Caco-2 (cell line): Measurements from ENCODE around the gene MET. TPM values are rescaled to one million over a fixed set of nuclear protein-coding genes. Genes with fewer than 3 reads are reported as not detected.

ENCODE experiments used
- BruUV-seq: library from RNA; stranded (reverse); fragments of 400-500 nt; replicated peaks from 2 replicates; lab custom pipeline; 2021; lab: Mats Ljungman, UMichigan
- CTCF ChIA-PET: fragments of 300-600 bp; sonication (Branson Sonifier 250); formaldehyde crosslinking; loops from one replicate; lab custom pipeline; 2022; ENCODE audit warnings: antibody characterized with exemption; lab: Charles Lee
- POLR2A ChIA-PET: fragments of 300-600 bp; sonication (Branson Sonifier 250); formaldehyde crosslinking; loops from one replicate; lab custom pipeline; 2022; ENCODE audit warnings: antibody characterized with exemption; lab: Charles Lee
- DNase-seq, 2 experiments: peaks; one replicate each; pipeline versions ENCODE4 v3.0.0 to v3.0.0-alpha.2; 2020 to 2022
- H3K27me3 ChIP-seq: replicated peaks from 2 replicates; pipeline ENCODE4 v1.6.0; 2011; ENCODE audit warnings: low read length; ENCODE audit not compliant: control insufficient read depth, insufficient read depth
- H3K36me3 ChIP-seq: 2 replicates; pipeline ENCODE4 v1.5.1; 2011; ENCODE audit warnings: low read length; ENCODE audit not compliant: control insufficient read depth, insufficient read depth
- H3K4me1 ChIP-seq: fragments of 250-450 bp; sonication (Bioruptor Pico); 2 replicates; pipeline ENCODE4 v1.5.1; 2020; ENCODE audit warnings: mild to moderate bottlenecking
- H3K4me3 ChIP-seq: 2 replicates; pipeline ENCODE4 v1.5.1; 2011; ENCODE audit warnings: low read depth, mild to moderate bottlenecking, control low read depth, low read length
- H3K9me3 ChIP-seq: fragments of 250-450 bp; sonication (Bioruptor Pico); 2 replicates; pipeline ENCODE4 v1.5.1; 2020; ENCODE audit warnings: mild to moderate bottlenecking, moderate library complexity
- H3K27ac Mint-ChIP-seq: one replicate; pipeline ENCODE4 v1.8.0; 2022; ENCODE audit warnings: mixed read lengths; ENCODE audit not compliant: unreplicated experiment
- H3K27me3 Mint-ChIP-seq: one replicate; pipeline ENCODE4 v1.8.0; 2022; ENCODE audit warnings: mixed read lengths; ENCODE audit not compliant: insufficient read depth, unreplicated experiment
- H3K36me3 Mint-ChIP-seq: one replicate; pipeline ENCODE4 v1.8.0; 2022; ENCODE audit warnings: mild to moderate bottlenecking, mixed read lengths; ENCODE audit not compliant: insufficient read depth, unreplicated experiment
- H3K4me1 Mint-ChIP-seq: one replicate; pipeline ENCODE4 v1.8.0; 2022; ENCODE audit warnings: low read depth, mixed read lengths; ENCODE audit not compliant: unreplicated experiment
- H3K4me3 Mint-ChIP-seq: one replicate; pipeline ENCODE4 v1.8.0; 2022; ENCODE audit warnings: mild to moderate bottlenecking, moderate library complexity, mixed read lengths; ENCODE audit not compliant: unreplicated experiment
- H3K9me3 Mint-ChIP-seq: one replicate; pipeline ENCODE4 v1.8.0; 2022; ENCODE audit warnings: mixed read lengths; ENCODE audit not compliant: unreplicated experiment
- CTCF ChIP-seq, 2 experiments: fragments of 200-600 bp in 1 of 2; IDR thresholded peaks; 1 replicate in 1 of 2; 2 replicates in 1 of 2; pipeline versions ENCODE4 v1.5.1 to v1.8.0; 2011 to 2022; ENCODE audit warnings: antibody characterized with exemption in 1 of 2, control low read depth in 1 of 2, inconsistent platforms in 1 of 2, low read depth in 1 of 2, low read length in 1 of 2, mild to moderate bottlenecking in 1 of 2, moderate library complexity in 1 of 2; ENCODE audit not compliant: insufficient read depth in 1 of 2, severe bottlenecking in 1 of 2, unreplicated experiment in 1 of 2
- intact Hi-C: fragments of 100-400 bp; cut with micrococcal nuclease; formaldehyde crosslinking; loops from one replicate; pipeline ENCODE4 v1.10.0; 2022; ENCODE audit not compliant: unreplicated experiment
- total RNA-seq: library from RNA; stranded (reverse); gene quantifications from 2 replicates; pipeline ENCODE4 v1.2.3, GENCODE V29; 2022

Gene MET
- total RNA-seq, 1 experiment from 2014 or later = 82.9 TPM

- Mint-ChIP-seq H3K27me3 (no peaks in the 10 kb centered on the region), H3K4me3 (no peak overlapping the region), H3K27ac (no peak overlapping the region), H3K9me3 (peaks cover 15% of the 10 kb centered on the region), H3K36me3 (peaks cover 31% of the 10 kb centered on the region), H3K4me1 (peaks cover 27% of the 10 kb centered on the region)
- Histone ChIP-seq H3K27me3 (no peaks in the 10 kb centered on the region), H3K36me3 (no peaks in the 10 kb centered on the region), H3K9me3 (no peaks in the 10 kb centered on the region; the same call in 1 of the 2 replicates), H3K4me3 (no peak overlapping the region), H3K4me1 (peaks cover 8% of the 10 kb centered on the region; the same call in 1 of the 2 replicates)
- CTCF ChIA-PET = no interaction called here
- DNase-seq = no peak
- TF ChIP-seq CTCF (IDR thresholded peaks at IDR 0.05; ENCODE audit: insufficient read depth in 1 of 2, low read depth in 1 of 2, low read length in 1 of 2, severe bottlenecking in 1 of 2, unreplicated experiment in 1 of 2) = no peak
- no TSS peak for BruUV-seq
- intact Hi-C loops = no loop called here
- POLR2A ChIA-PET = no interaction called here
These were observed 15.8 kb downstream of the MET start for GRCh38 chr7:116687801-116688201.

GRCh38 chr7:116689790-116690259 lies 17.8 kb downstream of the MET start:
- Mint-ChIP-seq H3K27me3 (no peaks in the 10 kb centered on the region), H3K9me3 (no peaks in the 10 kb centered on the region), H3K27ac (no peak overlapping the region), H3K4me3 (no peak overlapping the region), H3K36me3 (peaks cover 23% of the 10 kb centered on the region), H3K4me1 (peaks cover 17% of the 10 kb centered on the region)
- no peak for DNase-seq
- ChIA-PET CTCF (interaction anchor here (0.7 kb wide), 1 partner anchor 91 kb away, joined by 10 read pairs; no protein-coding TSS in a partner anchor), POLR2A (no interaction called here)
- Histone ChIP-seq H3K4me1 (peaks cover 8% of the 10 kb centered on the region; the same call in 1 of the 2 replicates), H3K9me3 (no peaks in the 10 kb centered on the region; the same call in 1 of the 2 replicates), H3K4me3 (no peak overlapping the region), H3K27me3 (no peaks in the 10 kb centered on the region), H3K36me3 (no peaks in the 10 kb centered on the region)
- BruUV-seq = no TSS peak
- no peak for TF ChIP-seq CTCF (IDR thresholded peaks at IDR 0.05; ENCODE audit: insufficient read depth in 1 of 2, low read depth in 1 of 2, low read length in 1 of 2, severe bottlenecking in 1 of 2, unreplicated experiment in 1 of 2)
- intact Hi-C loops = no loop called here

- Mint-ChIP-seq H3K27ac (no peak overlapping the region), H3K36me3 (peaks cover 29% of the 10 kb centered on the region), H3K4me1 (peaks cover 7% of the 10 kb centered on the region), H3K27me3 (no peaks in the 10 kb centered on the region), H3K9me3 (no peaks in the 10 kb centered on the region), H3K4me3 (no peak overlapping the region)
- no peak for TF ChIP-seq CTCF (IDR thresholded peaks at IDR 0.05; ENCODE audit: insufficient read depth in 1 of 2, low read depth in 1 of 2, low read length in 1 of 2, severe bottlenecking in 1 of 2, unreplicated experiment in 1 of 2)
- Histone ChIP-seq H3K9me3 (no peaks in the 10 kb centered on the region; the same call in 1 of the 2 replicates), H3K4me1 (peaks cover 8% of the 10 kb centered on the region; the same call in 1 of the 2 replicates), H3K36me3 (no peaks in the 10 kb centered on the region; the same call in 1 of the 2 replicates), H3K27me3 (no peaks in the 10 kb centered on the region), H3K4me3 (no peak overlapping the region)
- no peak for DNase-seq
- POLR2A ChIA-PET = no interaction called here
- intact Hi-C loops = no loop called here
- BruUV-seq = no TSS peak
- CTCF ChIA-PET = no interaction called here
These were observed 19.7 kb downstream of the MET start for GRCh38 chr7:116691664-116692063.
